Fibroblast of skin of left quadriceps (primary cell): ENCODE data around the gene ZBTB46.
"Not testable (repeated sequence)": the region's sequence is repeated elsewhere in the genome, so short reads cannot be mapped to it uniquely, and the experiment has no call there.

Experiments
- DNase-seq, 2 experiments: peaks; one replicate each; pipeline ENCODE4 v3.0.0-alpha.2; 2013; ENCODE audit warnings: low read depth in 2 of 2

The ZBTB46 gene

GRCh38 chr20:63858393-63859165, 27.5 kb upstream of the ZBTB46 start:
- DNase-seq: no peak

DNA sequence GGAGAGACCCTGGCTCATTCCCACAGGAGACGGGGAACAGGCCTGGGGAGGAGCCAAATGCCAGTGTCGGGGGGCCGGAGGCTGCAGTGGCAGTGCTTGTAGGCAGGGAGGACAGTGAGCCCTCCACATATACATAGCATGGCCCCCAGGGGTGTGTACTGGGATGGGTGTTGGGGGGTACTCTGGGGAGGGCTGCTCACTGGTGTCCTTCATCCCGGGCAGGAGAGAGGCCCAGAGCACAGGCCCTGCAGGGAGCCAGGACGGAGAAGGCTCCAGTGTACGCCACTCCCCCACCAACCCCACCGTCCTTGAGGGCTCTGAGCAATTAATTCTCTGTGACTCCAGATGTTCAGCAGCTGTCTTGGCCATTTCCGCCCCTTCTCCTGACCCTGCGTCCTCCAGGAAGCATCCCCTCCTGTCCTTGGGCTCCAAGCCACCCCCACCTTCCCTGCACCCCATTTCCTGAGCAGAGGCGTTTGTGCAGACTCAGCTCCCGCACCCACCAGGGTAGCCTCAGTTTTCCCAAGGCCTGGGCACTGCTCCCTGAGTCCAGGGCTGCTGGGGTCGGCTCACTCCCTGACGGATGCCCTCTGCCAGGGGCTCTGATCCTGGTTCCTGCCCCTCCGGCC, 26.8 kb upstream of the ZBTB46 start:
- no peak for DNase-seq

- no peak for DNase-seq
Measured at GRCh38 chr20:63856098-63856511, 25.0 kb upstream of the ZBTB46 start.

DNA sequence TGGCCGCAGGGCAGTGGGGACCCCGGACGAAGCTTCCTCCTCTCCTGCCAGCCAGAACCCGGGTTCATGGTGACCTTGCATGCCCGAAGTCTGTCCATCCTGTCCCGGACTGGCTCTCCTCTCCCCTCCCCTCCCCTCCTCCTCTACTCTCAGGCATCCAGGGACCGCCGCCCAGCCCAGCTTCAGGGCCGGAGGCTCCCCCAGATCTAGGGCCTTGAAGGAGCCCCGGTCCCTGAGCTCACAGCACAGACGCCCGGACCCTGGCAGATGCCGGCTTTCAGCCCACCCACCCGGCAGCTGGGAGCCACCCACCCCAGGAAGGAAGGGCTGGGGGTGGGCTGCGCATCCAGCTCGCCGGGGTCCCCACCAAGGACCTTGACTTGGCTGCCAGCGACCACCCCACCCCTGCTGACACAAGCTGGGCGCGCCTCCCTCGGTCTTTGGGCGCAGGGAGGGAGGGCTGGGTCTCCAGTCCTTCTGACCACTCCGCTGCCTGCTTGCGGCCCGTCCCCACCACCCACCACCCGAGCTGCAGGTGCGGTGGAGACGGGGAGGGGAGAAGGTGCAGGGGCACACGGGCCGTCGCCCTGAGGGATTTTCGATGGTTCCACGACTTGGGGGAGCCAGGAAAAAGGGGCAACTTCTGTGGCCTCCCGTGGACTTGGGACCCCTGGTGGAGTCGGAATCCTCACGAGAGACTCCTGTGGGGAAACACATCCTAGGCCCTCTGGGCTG, 24.5 kb upstream of the ZBTB46 start:
- no peak for DNase-seq

DNA sequence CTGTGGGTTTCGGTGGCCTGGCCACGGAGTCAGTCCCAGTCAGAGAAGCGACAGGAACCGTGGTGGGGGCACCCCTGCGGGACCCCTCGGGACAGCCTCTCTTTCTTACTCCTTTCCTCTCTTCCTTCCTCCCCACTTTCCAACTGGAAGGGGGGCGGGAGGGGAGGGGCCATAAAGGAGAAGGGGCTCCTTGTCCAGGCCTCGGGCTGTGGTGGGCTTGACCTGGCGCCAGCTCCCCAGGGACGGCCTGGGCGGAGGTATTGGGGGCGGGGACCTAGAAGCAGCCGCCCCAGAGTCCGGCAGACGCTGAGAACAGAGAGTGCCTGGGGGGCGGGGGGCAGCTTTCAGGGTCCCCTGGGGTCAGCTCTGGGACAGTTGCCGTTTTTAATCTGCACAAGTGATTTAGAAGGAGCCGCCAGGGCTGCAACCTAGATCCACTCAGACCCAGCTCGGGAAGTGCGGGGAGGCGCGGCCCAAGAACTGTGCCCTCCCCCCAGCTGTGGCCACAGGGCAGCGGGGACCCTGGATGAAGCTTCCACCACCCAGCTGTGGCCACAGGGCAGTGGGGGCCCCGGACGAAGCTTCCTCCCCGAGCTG, 23.8 kb upstream of the ZBTB46 start:
- no peak for DNase-seq

GRCh38 chr20:63854069-63854765, 23.2 kb upstream of the ZBTB46 start:
- no peak for DNase-seq

DNA sequence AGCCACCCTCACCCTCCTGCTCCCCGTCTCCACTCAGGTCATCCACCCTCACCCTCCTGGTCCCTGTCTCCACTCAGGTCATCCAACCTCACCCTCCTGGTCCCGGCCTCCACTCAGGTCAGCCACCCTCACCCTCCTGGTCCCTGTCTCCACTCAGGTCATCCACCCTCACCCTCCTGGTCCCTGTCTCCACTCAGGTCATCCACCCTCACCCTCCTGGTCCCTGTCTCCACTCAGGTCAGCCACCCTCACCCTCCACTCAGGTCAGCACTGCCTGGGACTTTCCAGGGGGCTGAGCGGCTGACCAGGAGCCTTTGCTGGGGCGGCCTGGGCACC, 22.6 kb upstream of the ZBTB46 start:
- DNase-seq: not testable (repeated sequence)

DNA sequence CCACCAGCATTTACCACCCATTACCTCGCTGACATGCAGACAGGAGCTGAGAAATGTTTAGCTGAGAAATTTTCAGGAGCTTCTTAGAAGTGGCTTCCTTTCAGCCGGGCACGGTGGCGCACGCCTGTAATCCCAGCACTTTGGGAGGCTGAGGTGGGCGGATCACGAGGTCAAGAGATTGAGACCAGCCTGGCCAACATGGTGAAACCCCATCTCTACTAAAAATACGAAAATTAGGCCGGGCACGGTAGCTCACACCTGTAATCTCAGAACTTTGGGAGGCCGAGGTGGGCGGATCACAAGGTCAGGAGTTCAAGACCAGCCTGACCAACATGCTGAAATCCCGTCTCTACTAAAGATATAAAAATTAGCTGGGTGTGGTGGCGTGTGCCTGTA, 20.5 kb upstream of the ZBTB46 start:
- DNase-seq: not testable (repeated sequence)

- DNase-seq: no peak
Measured at GRCh38 chr20:63850689-63851547, 19.9 kb upstream of the ZBTB46 start.

GRCh38 chr20:63848003-63848911, 17.2 kb upstream of the ZBTB46 start:
- no peak for DNase-seq

DNA sequence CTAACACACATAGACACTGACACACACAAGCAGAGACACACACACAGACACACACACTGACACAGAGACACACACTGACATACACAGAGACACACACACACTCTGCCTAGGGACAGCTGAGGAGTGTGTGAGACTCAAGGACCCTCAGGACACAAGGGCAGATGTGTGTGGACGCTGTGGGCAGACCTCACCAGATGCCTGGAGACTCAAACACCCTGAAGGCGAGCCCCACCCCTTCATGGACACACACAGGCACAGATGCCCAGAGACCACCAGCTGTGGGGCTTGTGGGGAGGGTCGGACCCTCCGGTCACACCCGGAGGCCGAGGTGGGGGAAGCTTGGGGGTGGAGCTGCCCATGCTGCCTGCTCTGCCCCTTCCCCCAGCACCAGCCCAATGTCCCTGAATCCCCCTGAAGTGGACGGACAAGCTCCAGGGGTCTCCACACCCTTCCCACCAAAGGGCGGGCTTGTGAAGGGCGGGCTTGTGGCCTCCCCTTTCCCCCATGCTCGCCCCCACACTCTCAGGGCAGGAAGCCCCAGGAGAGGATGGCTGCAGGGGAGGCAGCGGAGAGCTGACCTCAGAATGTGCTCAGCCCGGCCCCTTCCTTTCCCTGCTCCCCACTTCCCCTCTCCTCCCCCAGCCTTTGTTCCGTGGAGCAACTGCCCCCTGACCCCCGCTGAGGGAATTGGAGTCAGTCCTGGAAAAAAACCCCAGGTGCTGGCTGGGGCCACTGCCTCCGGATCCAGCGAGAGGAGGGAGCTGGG, 16.4 kb upstream of the ZBTB46 start:
- DNase-seq: no peak

- DNase-seq: no peak
Measured at GRCh38 chr20:63846888-63847236, 15.8 kb upstream of the ZBTB46 start.

DNA sequence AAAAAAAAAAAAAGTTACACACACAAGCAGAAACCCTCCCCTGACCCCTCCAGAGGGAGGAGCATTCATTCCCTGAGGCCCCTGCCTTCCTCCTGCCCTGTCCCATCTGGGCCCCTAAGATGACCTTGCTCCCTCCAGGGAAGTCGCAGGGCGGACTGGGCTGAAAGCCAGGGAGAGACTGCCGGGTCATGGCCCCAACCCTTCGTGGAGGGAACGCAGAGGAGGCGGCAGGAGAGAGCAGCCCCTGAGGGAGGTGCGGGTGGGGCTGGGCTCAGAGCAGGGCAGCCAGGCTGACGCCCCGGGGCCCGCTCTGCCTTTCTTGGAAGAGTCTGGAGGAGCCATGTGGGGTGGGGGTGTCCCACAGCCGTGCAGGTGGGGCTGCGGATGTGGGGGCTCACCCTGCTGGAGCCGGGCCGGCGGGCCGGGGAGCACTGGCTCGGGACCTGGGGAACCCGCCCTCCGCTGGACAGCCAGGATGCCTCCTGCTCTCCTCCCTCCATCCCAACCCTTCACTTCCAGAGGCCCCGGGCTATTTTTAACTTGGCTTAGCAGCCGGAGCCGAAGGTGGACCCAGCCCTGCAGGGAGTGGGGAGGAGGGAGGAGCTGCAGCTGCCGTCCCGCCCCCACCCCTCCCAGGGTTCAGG, 15.2 kb upstream of the ZBTB46 start:
- no peak for DNase-seq

DNA sequence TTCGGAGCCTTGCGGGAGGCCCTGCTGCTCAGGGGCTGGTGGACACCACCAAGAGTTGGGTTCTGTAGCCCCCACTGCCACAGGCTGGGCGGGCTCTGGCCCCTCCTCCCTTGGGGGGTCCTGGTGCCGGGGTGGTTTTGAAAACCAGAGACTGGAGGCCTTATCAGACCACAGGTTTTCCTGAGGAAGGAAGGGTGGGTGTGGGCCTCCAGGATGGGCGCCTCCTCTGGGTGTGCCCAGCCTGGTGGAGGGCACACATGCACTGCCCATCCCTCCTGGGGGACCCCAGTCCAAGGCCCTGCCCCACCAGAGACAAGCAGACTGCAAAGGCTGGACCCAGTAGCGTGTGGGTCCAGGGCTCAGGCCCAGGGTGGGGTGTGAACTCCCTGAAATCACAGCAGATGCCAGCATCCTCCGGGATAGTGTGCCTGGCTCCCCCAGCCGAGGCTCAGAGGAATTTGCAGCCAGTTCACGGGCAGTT, 13.5 kb upstream of the ZBTB46 start:
- no peak for DNase-seq

DNA sequence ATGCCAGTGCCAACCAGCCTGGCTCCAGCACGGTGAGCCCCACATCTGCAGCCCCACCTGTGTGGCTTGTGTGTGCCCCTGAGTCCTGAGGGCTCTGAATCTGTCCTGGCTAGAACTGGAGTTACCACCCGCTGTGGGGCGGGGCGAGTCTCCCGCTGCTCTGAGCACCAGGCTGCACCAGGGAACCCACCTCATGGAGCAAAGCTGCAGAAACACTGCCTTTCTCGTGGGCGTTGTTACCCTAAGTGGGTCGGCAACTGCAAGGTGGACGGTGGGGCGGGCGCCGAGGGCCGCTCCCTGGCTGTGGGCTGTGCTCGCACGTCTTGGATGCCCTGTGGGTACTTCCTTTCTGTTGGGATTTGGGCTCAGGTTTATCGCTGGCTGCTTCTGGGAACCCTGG, 12.7 kb upstream of the ZBTB46 start:
- no peak for DNase-seq

- DNase-seq: no peak
Measured at GRCh38 chr20:63843222-63843621, 12.2 kb upstream of the ZBTB46 start.

DNA sequence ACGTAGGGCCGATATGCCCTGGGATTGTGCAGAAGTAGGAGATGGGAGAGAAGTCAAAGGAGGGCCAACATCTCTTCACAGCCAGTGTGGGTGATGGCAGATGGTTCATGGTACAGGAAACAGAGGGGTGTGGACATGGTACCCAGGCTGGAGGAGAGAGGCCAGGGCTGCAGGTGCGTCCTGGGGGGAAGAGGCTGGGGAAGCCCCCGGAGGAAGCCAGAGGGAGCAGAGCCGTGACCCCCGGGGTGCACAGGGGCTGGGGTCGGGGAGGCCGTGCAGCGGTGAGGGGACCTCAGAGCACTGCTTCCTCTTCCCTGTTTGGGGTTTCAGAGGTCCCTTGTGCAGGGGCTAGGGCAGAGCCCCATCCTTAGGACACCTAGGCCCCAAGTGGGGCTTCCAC, 11.2 kb upstream of the ZBTB46 start:
- DNase-seq: no peak

DNA sequence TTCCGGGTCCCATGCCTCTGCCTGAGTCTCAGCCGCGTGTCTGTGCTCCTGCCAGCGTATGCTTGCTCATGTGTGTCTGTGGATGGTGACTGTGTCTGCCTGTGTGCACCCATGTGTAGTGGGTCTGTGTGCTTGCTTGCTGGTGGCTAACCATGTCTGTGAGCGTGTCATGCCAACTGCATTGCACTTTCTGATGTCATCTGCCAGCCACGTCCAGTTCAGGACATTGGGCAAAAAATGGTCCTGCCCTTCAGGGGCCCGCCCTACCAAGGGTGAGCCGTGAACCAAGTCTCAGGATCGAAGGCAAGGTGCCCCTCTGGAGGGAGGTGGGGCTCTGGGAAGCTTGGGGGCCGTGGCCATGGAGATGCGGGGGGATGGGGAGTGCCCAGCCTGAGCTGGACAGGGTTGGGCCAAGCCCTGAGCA, 9.4 kb upstream of the ZBTB46 start:
- DNase-seq: no peak

- DNase-seq: no peak
Measured at GRCh38 chr20:63839620-63840019, 8.6 kb upstream of the ZBTB46 start.
